WTC11 (cell line): ENCODE data around the gene TNIP2. TPM values are rescaled to one million over a fixed set of nuclear protein-coding genes. Genes with fewer than 3 reads are reported as not detected.

Experiments used
- ATAC-seq: fragments of 200-7000 bp; cut with Tn5 transposase; 2 replicates; pipeline ENCODE4 v1.10.0; 2021; ENCODE audit warnings: mild to moderate bottlenecking, moderate library complexity
- CTCF ChIA-PET: fragments of 300-600 bp; sonication (Branson Sonifier 250); formaldehyde crosslinking; loops from one replicate; lab custom pipeline; 2021; ENCODE audit warnings: antibody characterized with exemption; lab: Charles Lee
- POLR2A ChIA-PET: fragments of 350-600 bp; sonication (Branson Sonifier 250); formaldehyde crosslinking; loops from one replicate; lab custom pipeline; 2021; ENCODE audit warnings: antibody characterized with exemption; lab: Charles Lee
- DNase-seq: peaks from one replicate; pipeline ENCODE4 v3.0.0; 2021; ENCODE audit warnings: low spot score
- H3K27ac Mint-ChIP-seq: 2 replicates; pipeline ENCODE4 v1.8.0; 2021; ENCODE audit warnings: mixed read lengths
- H3K27me3 Mint-ChIP-seq: 2 replicates; pipeline ENCODE4 v1.8.0; 2021; ENCODE audit warnings: low read depth, mild to moderate bottlenecking, moderate library complexity, mixed read lengths
- H3K36me3 Mint-ChIP-seq: 2 replicates; pipeline ENCODE4 v1.8.0; 2021; ENCODE audit warnings: mixed read lengths
- H3K4me1 Mint-ChIP-seq: 2 replicates; pipeline ENCODE4 v1.8.0; 2022; ENCODE audit warnings: mixed read lengths
- H3K4me3 Mint-ChIP-seq: 2 replicates; pipeline ENCODE4 v1.8.0; 2021; ENCODE audit warnings: mild to moderate bottlenecking, moderate library complexity, mixed read lengths
- H3K9me3 Mint-ChIP-seq: 2 replicates; pipeline ENCODE4 v1.8.0; 2021; ENCODE audit warnings: mixed read lengths
- ATF6 ChIP-seq: sonication (generic); formaldehyde crosslinking; IDR thresholded peaks from 2 replicates; pipeline ENCODE4 v1.8.1; 2023; ENCODE audit warnings: mild to moderate bottlenecking, missing genetic modification reagents
- CBFB ChIP-seq: sonication (generic); formaldehyde crosslinking; IDR thresholded peaks from 2 replicates; pipeline ENCODE4 v1.8.1; 2022; ENCODE audit warnings: mild to moderate bottlenecking, low read depth, missing genetic modification reagents
- EMX1 ChIP-seq: fragments of 250-450 bp; sonication (Bioruptor Pico); IDR thresholded peaks from 2 replicates; pipeline ENCODE4 v1.8.0; 2021; ENCODE audit warnings: mild to moderate bottlenecking
- GTF2I ChIP-seq: fragments of 250-450 bp; sonication (Bioruptor Pico); conservative IDR thresholded peaks from 2 replicates; pipeline ENCODE4 v1.4.0; 2021; ENCODE audit warnings: mild to moderate bottlenecking
- HMGA2 ChIP-seq: fragments of 250-450 bp; sonication (Bioruptor Pico); IDR thresholded peaks from 2 replicates; pipeline ENCODE4 v1.4.0; 2021; ENCODE audit warnings: mild to moderate bottlenecking, moderate library complexity
- IRF1 ChIP-seq: sonication (generic); formaldehyde crosslinking; IDR thresholded peaks from 2 replicates; pipeline ENCODE4 v1.8.0; 2023; ENCODE audit warnings: missing genetic modification reagents
- MXD4 ChIP-seq: fragments of 250-450 bp; sonication (Bioruptor Pico); IDR thresholded peaks from 2 replicates; pipeline ENCODE4 v1.8.0; 2021; ENCODE audit warnings: mild to moderate bottlenecking, moderate library complexity, borderline replicate concordance
- NFATC4 ChIP-seq: fragments of 250-450 bp; sonication (Bioruptor Pico); IDR thresholded peaks from 2 replicates; pipeline ENCODE4 v1.9.0; 2021; ENCODE audit warnings: mild to moderate bottlenecking
- TCF7 ChIP-seq: sonication (generic); formaldehyde crosslinking; IDR thresholded peaks from 2 replicates; pipeline ENCODE4 v1.8.0; 2022; ENCODE audit warnings: mild to moderate bottlenecking, low read depth, missing genetic modification reagents, moderate library complexity
- TP53 ChIP-seq: sonication (generic); formaldehyde crosslinking; IDR thresholded peaks from 2 replicates; pipeline ENCODE4 v1.8.1; 2023; ENCODE audit warnings: mild to moderate bottlenecking, missing genetic modification reagents
- ZBTB21 ChIP-seq: sonication (generic); formaldehyde crosslinking; IDR thresholded peaks from 2 replicates; pipeline ENCODE4 v1.8.1; 2023; ENCODE audit warnings: mild to moderate bottlenecking, missing genetic modification reagents, borderline replicate concordance
- ZMAT4 ChIP-seq: fragments of 250-450 bp; sonication (Bioruptor Pico); IDR thresholded peaks from 2 replicates; pipeline ENCODE4 v1.9.0; 2021; ENCODE audit warnings: mild to moderate bottlenecking
- ZNF138 ChIP-seq: sonication (generic); formaldehyde crosslinking; conservative IDR thresholded peaks from 2 replicates; pipeline ENCODE4 v1.8.1; 2022; ENCODE audit warnings: mild to moderate bottlenecking, moderate library complexity, missing genetic modification reagents
- ZNF232 ChIP-seq: sonication (generic); formaldehyde crosslinking; IDR thresholded peaks from 2 replicates; pipeline ENCODE4 v1.8.0; 2022; ENCODE audit warnings: mild to moderate bottlenecking, missing genetic modification reagents
- ZNF263 ChIP-seq: sonication (generic); formaldehyde crosslinking; IDR thresholded peaks from 2 replicates; pipeline ENCODE4 v1.8.1; 2022; ENCODE audit warnings: low read depth, mild to moderate bottlenecking, moderate library complexity, missing genetic modification reagents
- ZNF396 ChIP-seq: fragments of 250-450 bp; sonication (Bioruptor Pico); IDR thresholded peaks from 2 replicates; pipeline ENCODE4 v1.8.0; 2021; ENCODE audit warnings: mild to moderate bottlenecking, moderate library complexity, borderline replicate concordance
- total RNA-seq: library from RNA; stranded (reverse); gene quantifications from 3 replicates; pipeline ENCODE4 v1.2.3, GENCODE V29; 2021
- TF ChIP-seq, protein P1 (sequence below): sonication (generic); formaldehyde crosslinking; IDR thresholded peaks from 2 replicates; pipeline ENCODE4 v1.8.1; 2023; ENCODE audit warnings: mild to moderate bottlenecking, missing genetic modification reagents
- TF ChIP-seq, protein P2 (sequence below): fragments of 250-450 bp; sonication (Bioruptor Pico); IDR thresholded peaks from 2 replicates; pipeline ENCODE4 v1.9.0; 2021; ENCODE audit warnings: mild to moderate bottlenecking
- TF ChIP-seq, protein P3 (sequence below): sonication (generic); formaldehyde crosslinking; IDR thresholded peaks from 2 replicates; pipeline ENCODE4 v1.8.0; 2022; ENCODE audit warnings: missing genetic modification reagents

TNIP2 gene
- total RNA-seq, 1 experiment from 2014 or later, result 44.4 TPM

DNA sequence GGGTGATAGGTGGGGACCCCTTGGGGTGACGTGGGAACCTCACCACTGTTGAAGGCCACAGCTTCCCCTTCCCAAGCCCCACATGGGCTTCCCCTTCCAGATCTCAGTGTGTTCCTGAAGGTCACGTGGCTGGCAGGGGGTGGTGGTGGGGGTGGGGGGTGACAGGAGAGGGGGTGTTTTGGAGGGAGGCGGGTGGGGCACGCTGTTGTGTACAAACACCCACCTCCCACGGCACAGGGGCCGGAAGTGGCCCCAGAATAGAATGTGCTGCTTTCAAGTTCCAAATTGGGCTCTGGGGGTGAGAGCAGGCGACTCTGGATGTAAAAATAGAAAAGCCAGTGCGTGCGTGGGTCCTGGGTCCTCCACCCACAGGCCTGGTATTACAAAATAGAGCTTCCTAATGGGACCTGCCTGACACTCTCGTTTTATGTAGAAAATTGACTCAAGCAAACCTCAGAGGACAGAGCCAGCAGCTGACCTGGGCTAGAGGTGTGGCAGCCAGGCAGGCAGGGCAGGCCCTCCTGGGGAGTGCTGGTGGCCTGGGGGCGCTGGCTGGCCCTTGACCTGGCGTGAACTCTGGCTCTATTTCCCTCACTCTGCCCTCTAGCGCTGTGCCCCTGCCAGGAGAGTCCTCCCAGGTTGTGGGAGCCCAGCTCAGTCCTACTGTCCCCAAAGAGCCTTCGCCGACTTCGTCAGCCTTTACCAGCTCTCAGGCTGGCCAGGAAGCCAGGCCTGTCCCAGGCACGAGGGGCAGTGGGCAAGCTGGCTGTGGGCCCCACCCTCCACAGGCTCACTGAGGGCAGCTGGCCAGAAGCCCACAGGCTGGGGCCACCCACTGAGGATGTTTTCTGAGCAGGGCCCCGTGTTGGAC is 31.3 kb upstream of the TNIP2 start:
- ATAC-seq (peak; percentile 45), DNase-seq (peak; percentile 19)
- Mint-ChIP-seq H3K4me1 (peaks cover 22% of the 10 kb centered on the region), H3K4me3 (no peak overlapping the region), H3K36me3 (no peaks in the 10 kb centered on the region), H3K27ac (no peak overlapping the region), H3K9me3 (no peaks in the 10 kb centered on the region), H3K27me3 (peaks cover 15% of the 10 kb centered on the region)
- ChIA-PET POLR2A (no interaction called here), CTCF (interaction anchor here (0.6 to 1.4 kb wide), 2 partner anchors 9 to 24 kb away, joined by 6 to 7 read pairs; no protein-coding TSS in a partner anchor)
- TF ChIP-seq ZNF263 (CRISPR knock-in tag), result 0 out of 2 replicates have a peak, but pooled peaks have one; percentile 19
- TF ChIP-seq GTF2I (CRISPR knock-in tag), result no peak
- no peak for TF ChIP-seq EMX1 (CRISPR knock-in tag)
- no peak for TF ChIP-seq ZNF138 (CRISPR knock-in tag)
- TF ChIP-seq ZBTB21 (CRISPR knock-in tag), result no peak
- TF ChIP-seq IRF1, result no peak
- TF ChIP-seq HMGA2 (CRISPR knock-in tag), result no peak

DNA sequence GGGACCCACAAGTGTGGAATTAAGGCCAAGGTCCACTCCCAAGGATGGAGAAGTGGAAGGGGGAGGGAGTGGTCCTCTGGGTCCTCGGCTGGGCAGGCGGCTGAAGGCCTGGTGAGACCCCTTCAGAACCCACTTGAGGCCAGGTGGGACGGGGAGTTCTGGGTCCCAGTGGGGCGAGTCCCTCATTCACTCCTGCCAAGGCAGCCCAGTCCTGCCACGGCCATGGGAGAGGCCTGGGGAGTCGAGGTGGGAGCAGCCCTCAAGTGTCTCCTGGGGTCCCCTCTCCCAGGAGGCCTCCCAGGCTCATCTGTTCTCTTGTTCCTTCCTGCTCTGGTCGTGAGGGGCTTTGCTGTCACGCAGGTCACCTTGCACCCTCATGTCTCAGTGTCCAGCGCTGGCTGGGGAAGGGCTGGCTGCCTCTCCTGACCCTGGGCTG is 30.7 kb upstream of the TNIP2 start:
- peaks cover 9% of the 10 kb centered on the region for H3K27me3 Mint-ChIP-seq
- no peak overlapping the region for H3K27ac Mint-ChIP-seq
- no peak overlapping the region for H3K4me3 Mint-ChIP-seq
- DNase-seq (no peak), ATAC-seq (no peak)
- TF ChIP-seq TP53 (CRISPR knock-in tag) (no peak), ZNF138 (CRISPR knock-in tag) (no peak), ZMAT4 (CRISPR knock-in tag) (no peak), CBFB (CRISPR knock-in tag) (no peak), NFATC4 (CRISPR knock-in tag) (no peak), ZNF232 (CRISPR knock-in tag) (no peak), TCF7 (CRISPR knock-in tag) (no peak), ZNF396 (CRISPR knock-in tag) (no peak), MXD4 (CRISPR knock-in tag) (no peak), ATF6 (no peak)
- TF ChIP-seq, protein P1, sequence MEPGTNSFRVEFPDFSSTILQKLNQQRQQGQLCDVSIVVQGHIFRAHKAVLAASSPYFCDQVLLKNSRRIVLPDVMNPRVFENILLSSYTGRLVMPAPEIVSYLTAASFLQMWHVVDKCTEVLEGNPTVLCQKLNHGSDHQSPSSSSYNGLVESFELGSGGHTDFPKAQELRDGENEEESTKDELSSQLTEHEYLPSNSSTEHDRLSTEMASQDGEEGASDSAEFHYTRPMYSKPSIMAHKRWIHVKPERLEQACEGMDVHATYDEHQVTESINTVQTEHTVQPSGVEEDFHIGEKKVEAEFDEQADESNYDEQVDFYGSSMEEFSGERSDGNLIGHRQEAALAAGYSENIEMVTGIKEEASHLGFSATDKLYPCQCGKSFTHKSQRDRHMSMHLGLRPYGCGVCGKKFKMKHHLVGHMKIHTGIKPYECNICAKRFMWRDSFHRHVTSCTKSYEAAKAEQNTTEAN (CRISPR knock-in tag), result no peak
- TF ChIP-seq, protein P2, sequence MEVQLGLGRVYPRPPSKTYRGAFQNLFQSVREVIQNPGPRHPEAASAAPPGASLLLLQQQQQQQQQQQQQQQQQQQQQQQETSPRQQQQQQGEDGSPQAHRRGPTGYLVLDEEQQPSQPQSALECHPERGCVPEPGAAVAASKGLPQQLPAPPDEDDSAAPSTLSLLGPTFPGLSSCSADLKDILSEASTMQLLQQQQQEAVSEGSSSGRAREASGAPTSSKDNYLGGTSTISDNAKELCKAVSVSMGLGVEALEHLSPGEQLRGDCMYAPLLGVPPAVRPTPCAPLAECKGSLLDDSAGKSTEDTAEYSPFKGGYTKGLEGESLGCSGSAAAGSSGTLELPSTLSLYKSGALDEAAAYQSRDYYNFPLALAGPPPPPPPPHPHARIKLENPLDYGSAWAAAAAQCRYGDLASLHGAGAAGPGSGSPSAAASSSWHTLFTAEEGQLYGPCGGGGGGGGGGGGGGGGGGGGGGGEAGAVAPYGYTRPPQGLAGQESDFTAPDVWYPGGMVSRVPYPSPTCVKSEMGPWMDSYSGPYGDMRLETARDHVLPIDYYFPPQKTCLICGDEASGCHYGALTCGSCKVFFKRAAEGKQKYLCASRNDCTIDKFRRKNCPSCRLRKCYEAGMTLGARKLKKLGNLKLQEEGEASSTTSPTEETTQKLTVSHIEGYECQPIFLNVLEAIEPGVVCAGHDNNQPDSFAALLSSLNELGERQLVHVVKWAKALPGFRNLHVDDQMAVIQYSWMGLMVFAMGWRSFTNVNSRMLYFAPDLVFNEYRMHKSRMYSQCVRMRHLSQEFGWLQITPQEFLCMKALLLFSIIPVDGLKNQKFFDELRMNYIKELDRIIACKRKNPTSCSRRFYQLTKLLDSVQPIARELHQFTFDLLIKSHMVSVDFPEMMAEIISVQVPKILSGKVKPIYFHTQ, result no peak
- TF ChIP-seq, protein P3, sequence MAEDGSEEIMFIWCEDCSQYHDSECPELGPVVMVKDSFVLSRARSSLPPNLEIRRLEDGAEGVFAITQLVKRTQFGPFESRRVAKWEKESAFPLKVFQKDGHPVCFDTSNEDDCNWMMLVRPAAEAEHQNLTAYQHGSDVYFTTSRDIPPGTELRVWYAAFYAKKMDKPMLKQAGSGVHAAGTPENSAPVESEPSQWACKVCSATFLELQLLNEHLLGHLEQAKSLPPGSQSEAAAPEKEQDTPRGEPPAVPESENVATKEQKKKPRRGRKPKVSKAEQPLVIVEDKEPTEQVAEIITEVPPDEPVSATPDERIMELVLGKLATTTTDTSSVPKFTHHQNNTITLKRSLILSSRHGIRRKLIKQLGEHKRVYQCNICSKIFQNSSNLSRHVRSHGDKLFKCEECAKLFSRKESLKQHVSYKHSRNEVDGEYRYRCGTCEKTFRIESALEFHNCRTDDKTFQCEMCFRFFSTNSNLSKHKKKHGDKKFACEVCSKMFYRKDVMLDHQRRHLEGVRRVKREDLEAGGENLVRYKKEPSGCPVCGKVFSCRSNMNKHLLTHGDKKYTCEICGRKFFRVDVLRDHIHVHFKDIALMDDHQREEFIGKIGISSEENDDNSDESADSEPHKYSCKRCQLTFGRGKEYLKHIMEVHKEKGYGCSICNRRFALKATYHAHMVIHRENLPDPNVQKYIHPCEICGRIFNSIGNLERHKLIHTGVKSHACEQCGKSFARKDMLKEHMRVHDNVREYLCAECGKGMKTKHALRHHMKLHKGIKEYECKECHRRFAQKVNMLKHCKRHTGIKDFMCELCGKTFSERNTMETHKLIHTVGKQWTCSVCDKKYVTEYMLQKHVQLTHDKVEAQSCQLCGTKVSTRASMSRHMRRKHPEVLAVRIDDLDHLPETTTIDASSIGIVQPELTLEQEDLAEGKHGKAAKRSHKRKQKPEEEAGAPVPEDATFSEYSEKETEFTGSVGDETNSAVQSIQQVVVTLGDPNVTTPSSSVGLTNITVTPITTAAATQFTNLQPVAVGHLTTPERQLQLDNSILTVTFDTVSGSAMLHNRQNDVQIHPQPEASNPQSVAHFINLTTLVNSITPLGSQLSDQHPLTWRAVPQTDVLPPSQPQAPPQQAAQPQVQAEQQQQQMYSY (CRISPR knock-in tag), result no peak
- ChIA-PET CTCF (interaction anchor here (0.6 to 1.4 kb wide), 2 partner anchors 9 to 23 kb away, joined by 6 to 7 read pairs; no protein-coding TSS in a partner anchor), POLR2A (no interaction called here)
- peaks cover 20% of the 10 kb centered on the region for H3K4me1 Mint-ChIP-seq
- H3K9me3 Mint-ChIP-seq, result no peaks in the 10 kb centered on the region
- H3K36me3 Mint-ChIP-seq, result no peaks in the 10 kb centered on the region
